A673 (cell line): Measurements from ENCODE around the gene VSTM2L. TPM values are rescaled to one million over a fixed set of nuclear protein-coding genes. Genes with fewer than 3 reads are reported as not detected.

Experiments
- BruUV-seq: library from RNA; stranded (reverse); fragments of 400-500 nt; replicated peaks from 2 replicates; lab custom pipeline; 2021; lab: Mats Ljungman, UMichigan
- CTCF ChIA-PET: fragments of 300-600 bp; sonication (Branson Sonifier 250); formaldehyde crosslinking; loops from one replicate; lab custom pipeline; 2022; ENCODE audit warnings: antibody characterized with exemption; lab: Charles Lee
- POLR2A ChIA-PET: fragments of 300-600 bp; sonication (Branson Sonifier 250); formaldehyde crosslinking; loops from one replicate; lab custom pipeline; 2022; ENCODE audit warnings: antibody characterized with exemption; ENCODE audit not compliant: low non-redundant PET; lab: Charles Lee
- DNase-seq: peaks from one replicate; pipeline ENCODE4 v3.0.0-alpha.2; 2015; ENCODE audit warnings: low spot score
- H3K27ac ChIP-seq: fragments of 200-600 bp; sonication (generic); 2 replicates; pipeline ENCODE4 v1.5.1; 2016; ENCODE audit warnings: mixed run types, low read depth, mild to moderate bottlenecking, mixed read lengths, antibody characterized with exemption, low read length; ENCODE audit not compliant: poor library complexity, severe bottlenecking
- H3K27me3 ChIP-seq: fragments of 200-600 bp; sonication (generic); replicated peaks from 2 replicates; pipeline ENCODE4 v1.6.1; 2017; ENCODE audit warnings: mixed run types, low read depth, mild to moderate bottlenecking, mixed read lengths, antibody characterized with exemption, low read length; ENCODE audit not compliant: insufficient read depth, poor library complexity
- H3K36me3 ChIP-seq: fragments of 200-600 bp; sonication (generic); 2 replicates; pipeline ENCODE4 v1.6.1; 2016; ENCODE audit warnings: mixed run types, mild to moderate bottlenecking, mixed read lengths, antibody characterized with exemption, low read length; ENCODE audit not compliant: insufficient read depth, poor library complexity, severe bottlenecking
- H3K4me1 ChIP-seq: fragments of 200-600 bp; sonication (generic); 2 replicates; pipeline ENCODE4 v1.6.1; 2017; ENCODE audit warnings: mixed run types, mild to moderate bottlenecking, mixed read lengths, antibody characterized with exemption, low read length; ENCODE audit not compliant: insufficient read depth, poor library complexity, severe bottlenecking
- H3K4me3 ChIP-seq: fragments of 200-600 bp; sonication (generic); 2 replicates; pipeline ENCODE4 v1.5.1; 2016; ENCODE audit warnings: low read depth, mixed run types, mild to moderate bottlenecking, mixed read lengths, low read length; ENCODE audit not compliant: poor library complexity, severe bottlenecking
- H3K9me3 ChIP-seq: fragments of 200-600 bp; sonication (generic); 2 replicates; pipeline ENCODE4 v1.6.1; 2016; ENCODE audit warnings: mixed run types, low read depth, mild to moderate bottlenecking, mixed read lengths, antibody characterized with exemption, low read length; ENCODE audit not compliant: poor library complexity, severe bottlenecking
- EZH2 ChIP-seq: fragments of 200-600 bp; sonication (generic); IDR thresholded peaks from 2 replicates; pipeline ENCODE4 v1.6.1; 2017; ENCODE audit warnings: borderline replicate concordance, low read depth, mild to moderate bottlenecking, mixed read lengths, antibody characterized with exemption, low read length; ENCODE audit not compliant: poor library complexity, severe bottlenecking
- intact Hi-C: fragments of 100-400 bp; cut with micrococcal nuclease; formaldehyde crosslinking; loops from one replicate; pipeline ENCODE4 v1.10.0; 2022; ENCODE audit not compliant: unreplicated experiment
- total RNA-seq: library from RNA; stranded (reverse); gene quantifications from 2 replicates; pipeline ENCODE4 v1.2.3, GENCODE V29; 2021
- TF ChIP-seq, protein P1 (sequence below): fragments of 300-800, 200-600 bp; sonication (generic); conservative IDR thresholded peaks from 2 replicates; pipeline ENCODE4 v1.5.1; 2017; ENCODE audit warnings: low read depth, mild to moderate bottlenecking, antibody characterized with exemption, low read length, moderate library complexity, mixed read lengths

VSTM2L gene
- total RNA-seq, 1 experiment from 2014 or later = 23.3 TPM

DNA sequence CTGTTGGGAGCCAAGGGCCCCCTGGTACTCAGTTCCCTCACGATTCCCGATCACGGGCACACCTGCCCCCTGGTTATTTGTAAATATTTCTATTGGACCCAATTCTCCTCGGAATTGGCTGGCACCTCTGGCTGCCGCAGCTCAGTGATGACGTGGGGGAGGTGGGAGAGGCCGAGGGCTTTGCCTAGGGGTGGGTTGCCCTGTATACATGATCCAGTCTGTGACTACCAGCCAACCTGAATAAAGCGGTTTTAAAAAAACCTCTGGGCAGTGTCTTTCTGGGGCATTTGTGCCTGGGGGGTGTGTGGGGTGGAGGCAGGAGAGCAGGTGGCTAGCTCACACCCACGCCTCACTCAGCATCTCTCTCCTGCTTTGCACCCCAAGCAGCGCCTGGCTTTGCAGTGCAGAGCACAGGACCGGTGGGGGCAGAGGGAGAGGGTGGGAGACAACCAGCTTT, 42.2 kb downstream of the VSTM2L start:
- DNase-seq = no peak
- POLR2A ChIA-PET = interaction anchor here (0.5 kb wide), 1 partner anchor 48 kb away, joined by 3 read pairs; no protein-coding TSS in a partner anchor
- BruUV-seq = no TSS peak

DNA sequence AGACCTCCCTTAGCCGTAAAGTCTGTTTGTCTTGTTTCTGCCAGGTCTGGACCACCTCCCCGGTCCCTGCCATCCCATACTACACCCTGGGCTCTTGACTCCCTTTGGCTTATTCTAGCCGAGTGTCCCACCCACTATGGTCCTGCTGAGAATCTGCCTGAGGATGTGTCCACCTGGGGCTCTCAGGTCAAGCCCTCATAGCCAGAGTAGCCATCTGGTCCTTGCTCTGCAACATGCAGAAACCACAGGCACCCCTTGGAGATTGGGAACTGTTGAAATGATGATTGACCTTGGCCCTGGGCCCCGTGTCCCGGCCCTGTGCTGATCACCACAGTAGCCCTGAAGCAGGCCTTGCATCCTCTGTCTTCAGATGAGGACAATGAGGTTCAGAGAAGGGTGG, 44.0 kb downstream of the VSTM2L start:
- CTCF ChIA-PET = no interaction called here

More for the DNA sequence above, 42.2 kb downstream of the VSTM2L start:
- Histone ChIP-seq H3K27ac (no peak overlapping the region), H3K4me1 (no peaks in the 10 kb centered on the region), H3K9me3 (no peaks in the 10 kb centered on the region), H3K27me3 (no peaks in the 10 kb centered on the region), H3K4me3 (no peak overlapping the region), H3K36me3 (no peaks in the 10 kb centered on the region)
- CTCF ChIA-PET = no interaction called here
- intact Hi-C loops = no loop called here
- TF ChIP-seq, protein P1, sequence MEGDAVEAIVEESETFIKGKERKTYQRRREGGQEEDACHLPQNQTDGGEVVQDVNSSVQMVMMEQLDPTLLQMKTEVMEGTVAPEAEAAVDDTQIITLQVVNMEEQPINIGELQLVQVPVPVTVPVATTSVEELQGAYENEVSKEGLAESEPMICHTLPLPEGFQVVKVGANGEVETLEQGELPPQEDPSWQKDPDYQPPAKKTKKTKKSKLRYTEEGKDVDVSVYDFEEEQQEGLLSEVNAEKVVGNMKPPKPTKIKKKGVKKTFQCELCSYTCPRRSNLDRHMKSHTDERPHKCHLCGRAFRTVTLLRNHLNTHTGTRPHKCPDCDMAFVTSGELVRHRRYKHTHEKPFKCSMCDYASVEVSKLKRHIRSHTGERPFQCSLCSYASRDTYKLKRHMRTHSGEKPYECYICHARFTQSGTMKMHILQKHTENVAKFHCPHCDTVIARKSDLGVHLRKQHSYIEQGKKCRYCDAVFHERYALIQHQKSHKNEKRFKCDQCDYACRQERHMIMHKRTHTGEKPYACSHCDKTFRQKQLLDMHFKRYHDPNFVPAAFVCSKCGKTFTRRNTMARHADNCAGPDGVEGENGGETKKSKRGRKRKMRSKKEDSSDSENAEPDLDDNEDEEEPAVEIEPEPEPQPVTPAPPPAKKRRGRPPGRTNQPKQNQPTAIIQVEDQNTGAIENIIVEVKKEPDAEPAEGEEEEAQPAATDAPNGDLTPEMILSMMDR = no peak
- TF ChIP-seq EZH2 = no peak

DNA sequence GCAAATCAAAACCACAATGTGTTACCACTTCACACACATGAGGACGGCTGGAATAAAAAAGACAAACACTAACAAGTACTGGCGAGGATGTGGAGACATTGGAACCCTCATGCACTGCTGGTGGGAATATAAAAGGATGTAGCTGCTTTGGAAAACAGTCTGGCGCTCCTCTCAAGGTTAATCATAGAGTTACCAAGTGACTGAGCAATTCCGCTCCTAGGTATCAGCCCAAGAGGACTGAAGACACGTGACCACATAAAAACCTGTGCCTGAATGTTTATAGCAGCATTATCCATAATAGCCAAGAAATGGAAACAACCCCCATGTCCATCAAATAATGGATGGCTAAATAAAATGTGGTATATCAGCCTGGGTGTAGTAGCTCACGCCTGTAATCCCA, 45.0 kb downstream of the VSTM2L start:
- no peak overlapping the region for H3K4me3 ChIP-seq
- no peak overlapping the region for H3K27ac ChIP-seq
- no peak for TF ChIP-seq EZH2
- TF ChIP-seq, protein P1 = no peak
- BruUV-seq = no TSS peak
- no peaks in the 10 kb centered on the region for H3K9me3 ChIP-seq
- DNase-seq = no peak
- POLR2A ChIA-PET = no interaction called here
- H3K36me3 ChIP-seq = no peaks in the 10 kb centered on the region
- CTCF ChIA-PET = no interaction called here
- H3K27me3 ChIP-seq = no peaks in the 10 kb centered on the region
- H3K4me1 ChIP-seq = no peaks in the 10 kb centered on the region
- intact Hi-C loops = no loop called here

More for the DNA sequence above, 44.0 kb downstream of the VSTM2L start:
- no peaks in the 10 kb centered on the region for H3K9me3 ChIP-seq
- intact Hi-C loops = no loop called here
- no peaks in the 10 kb centered on the region for H3K4me1 ChIP-seq
- DNase-seq = no peak
- no peaks in the 10 kb centered on the region for H3K27me3 ChIP-seq
- H3K27ac ChIP-seq = no peak overlapping the region
- H3K4me3 ChIP-seq = no peak overlapping the region
- no TSS peak for BruUV-seq
- POLR2A ChIA-PET = no interaction called here
- TF ChIP-seq, protein P1 = no peak
- TF ChIP-seq EZH2 = no peak
- no peaks in the 10 kb centered on the region for H3K36me3 ChIP-seq
